IMR-90 (cell line): ENCODE data around the gene CAPNS2. TPM values are rescaled to one million over a fixed set of nuclear protein-coding genes. Genes with fewer than 3 reads are reported as not detected.

Experiments used
- ATAC-seq: fragments of 200-7000 bp; cut with Tn5 transposase; 2 replicates; pipeline ENCODE4 v1.9.1; 2020; ENCODE audit warnings: low read depth, mild to moderate bottlenecking, moderate library complexity
- BruUV-seq: library from RNA; stranded (reverse); fragments of 400-500 nt; replicated peaks from 2 replicates; lab custom pipeline; 2021; lab: Mats Ljungman, UMichigan
- CTCF ChIA-PET: fragments of 300-600 bp; formaldehyde crosslinking; extraction: SDS; loops from one replicate; lab custom pipeline; 2021; ENCODE audit warnings: antibody characterized with exemption; lab: Yijun Ruan, JAX
- POLR2A ChIA-PET: fragments of 300-600 bp; sonication (Branson Sonifier 250); formaldehyde crosslinking; loops from one replicate; lab custom pipeline; 2022; ENCODE audit warnings: antibody characterized with exemption; ENCODE audit not compliant: unreplicated experiment; lab: Charles Lee
- DNase-seq: peaks from one replicate; pipeline ENCODE4 v3.0.0; 2013
- H2AFZ ChIP-seq: replicated peaks from 2 replicates; pipeline ENCODE3; 2013; ENCODE audit warnings: low read length, mild to moderate bottlenecking; ENCODE audit not compliant: poor library complexity
- H2AK5ac ChIP-seq: 2 replicates; pipeline ENCODE4 v1.6.1; 2013; ENCODE audit warnings: low read depth, low read length, inconsistent platforms
- H2AK9ac ChIP-seq: replicated peaks from 2 replicates; pipeline ENCODE3; 2013; ENCODE audit warnings: mild to moderate bottlenecking, low read depth, low read length, moderate library complexity; ENCODE audit not compliant: poor library complexity
- H2BK120ac ChIP-seq: 2 replicates; pipeline ENCODE4 v1.6.1; 2013; ENCODE audit warnings: low read depth, low read length, inconsistent platforms
- H2BK15ac ChIP-seq: 3 replicates; pipeline ENCODE4 v1.6.1; 2013; ENCODE audit warnings: low read depth, low read length, inconsistent platforms
- H2BK20ac ChIP-seq: 2 replicates; pipeline ENCODE4 v1.6.1; 2013; ENCODE audit warnings: low read depth, mild to moderate bottlenecking, inconsistent platforms, low read length, moderate library complexity
- H2BK5ac ChIP-seq: 2 replicates; pipeline ENCODE4 v1.6.1; 2013; ENCODE audit warnings: mild to moderate bottlenecking, low read depth, low read length, inconsistent platforms; ENCODE audit not compliant: poor library complexity, severe bottlenecking
- H3K14ac ChIP-seq: replicated peaks from 2 replicates; pipeline ENCODE4 v1.6.1; 2013; ENCODE audit warnings: low read depth, low read length, inconsistent platforms
- H3K18ac ChIP-seq: 2 replicates; pipeline ENCODE4 v1.6.1; 2013; ENCODE audit warnings: low read depth, low read length, control low read depth
- H3K23ac ChIP-seq: 2 replicates; pipeline ENCODE4 v1.6.1; 2013; ENCODE audit warnings: low read depth, low read length, inconsistent platforms
- H3K27ac ChIP-seq: 2 replicates; pipeline ENCODE4 v1.5.1; 2013; ENCODE audit warnings: mild to moderate bottlenecking, control low read depth, low read length; ENCODE audit not compliant: insufficient read depth
- H3K27me3 ChIP-seq: 2 replicates; pipeline ENCODE4 v1.6.1; 2013; ENCODE audit warnings: low read length; ENCODE audit not compliant: control insufficient read depth, insufficient read depth
- H3K36me3 ChIP-seq: 2 replicates; pipeline ENCODE4 v1.6.1; 2013; ENCODE audit warnings: low read length, mixed read lengths; ENCODE audit not compliant: control insufficient read depth, insufficient read depth
- H3K4ac ChIP-seq: 2 replicates; pipeline ENCODE4 v1.6.1; 2013; ENCODE audit warnings: low read depth, low read length, inconsistent platforms
- H3K4me1 ChIP-seq: 2 replicates; pipeline ENCODE4 v1.6.1; 2013; ENCODE audit warnings: low read length, mixed read lengths; ENCODE audit not compliant: control insufficient read depth, insufficient read depth
- H3K4me2 ChIP-seq: 2 replicates; pipeline ENCODE4 v1.6.1; 2013; ENCODE audit warnings: low read depth, mild to moderate bottlenecking, control low read depth, low read length, moderate library complexity
- H3K4me3 ChIP-seq: 2 replicates; pipeline ENCODE4 v1.5.1; 2013; ENCODE audit warnings: low read depth, mild to moderate bottlenecking, control low read depth, low read length, moderate library complexity; ENCODE audit not compliant: insufficient read depth
- H3K56ac ChIP-seq: 2 replicates; pipeline ENCODE4 v1.6.1; 2013; ENCODE audit warnings: low read length, inconsistent platforms; ENCODE audit not compliant: insufficient read depth; ENCODE audit errors: extremely low read depth
- H3K79me1 ChIP-seq, 2 experiments: 2 replicates each; pipeline ENCODE4 v1.6.1; 2013; ENCODE audit warnings: low read length in 2 of 2, inconsistent platforms in 1 of 2, low read depth in 1 of 2
- H3K9ac ChIP-seq: 2 replicates; pipeline ENCODE4 v1.6.1; 2013; ENCODE audit warnings: low read depth, low read length, control low read depth
- H3K9me1 ChIP-seq: 2 replicates; pipeline ENCODE4 v1.6.1; 2013; ENCODE audit warnings: low read length, inconsistent platforms; ENCODE audit not compliant: insufficient read depth
- H3K9me3 ChIP-seq: 2 replicates; pipeline ENCODE4 v1.6.1; 2013; ENCODE audit warnings: low read length; ENCODE audit not compliant: control insufficient read depth, insufficient read depth
- H4K20me1 ChIP-seq: 2 replicates; pipeline ENCODE4 v1.6.1; 2013; ENCODE audit warnings: low read length, inconsistent platforms; ENCODE audit not compliant: insufficient read depth
- H4K5ac ChIP-seq: 2 replicates; pipeline ENCODE4 v1.6.1; 2013; ENCODE audit warnings: mild to moderate bottlenecking, low read depth, low read length, control low read depth
- H4K8ac ChIP-seq, 2 experiments: 2 replicates each; pipeline ENCODE4 v1.6.1; 2013; ENCODE audit warnings: low read depth in 2 of 2, low read length in 2 of 2, control low read depth in 1 of 2, inconsistent platforms in 1 of 2
- H4K91ac ChIP-seq: 2 replicates; pipeline ENCODE4 v1.6.1; 2013; ENCODE audit warnings: low read depth, low read length, inconsistent platforms; ENCODE audit not compliant: insufficient read depth
- BHLHE40 ChIP-seq: fragments of 150-350 bp; IDR thresholded peaks from 2 replicates; pipeline ENCODE4 v1.6.1; 2016; ENCODE audit warnings: mild to moderate bottlenecking, low read depth, low read length
- CEBPB ChIP-seq: IDR thresholded peaks from 2 replicates; pipeline ENCODE4 v1.6.1; 2012; ENCODE audit warnings: low read depth, low read length, improper control_type of control experiment
- CHD1 ChIP-seq: IDR thresholded peaks from 2 replicates; pipeline ENCODE4 v1.6.1; 2012; ENCODE audit warnings: low read depth, low read length, improper control_type of control experiment
- ELK1 ChIP-seq: fragments of 150-350 bp; IDR thresholded peaks from 2 replicates; pipeline ENCODE4 v1.6.1; 2016; ENCODE audit warnings: low read depth, mild to moderate bottlenecking, low read length, moderate library complexity, borderline replicate concordance
- FOS ChIP-seq: fragments of 150-350 bp; IDR thresholded peaks from 2 replicates; pipeline ENCODE4 v1.6.1; 2016; ENCODE audit warnings: low read depth, low read length
- MAFK ChIP-seq: IDR thresholded peaks from 2 replicates; pipeline ENCODE4 v1.6.1; 2012; ENCODE audit warnings: low read depth, low read length, improper control_type of control experiment
- MAZ ChIP-seq: IDR thresholded peaks from 2 replicates; pipeline ENCODE4 v1.6.1; 2012; ENCODE audit warnings: low read depth, mild to moderate bottlenecking, low read length, improper control_type of control experiment, moderate library complexity, borderline replicate concordance
- MXI1 ChIP-seq: IDR thresholded peaks from 2 replicates; pipeline ENCODE4 v1.6.1; 2012; ENCODE audit warnings: low read depth, mild to moderate bottlenecking, low read length, moderate library complexity, borderline replicate concordance
- NFE2L2 ChIP-seq: fragments of 150-350 bp; IDR thresholded peaks from 2 replicates; pipeline ENCODE4 v1.6.1; 2016; ENCODE audit warnings: low read depth, mild to moderate bottlenecking, low read length
- POLR2A ChIP-seq: IDR thresholded peaks from 2 replicates; pipeline ENCODE4 v1.6.1; 2012; ENCODE audit warnings: mild to moderate bottlenecking, low read depth, low read length
- RAD21 ChIP-seq: IDR thresholded peaks from 2 replicates; pipeline ENCODE4 v1.6.1; 2012; ENCODE audit warnings: low read length, improper control_type of control experiment
- RCOR1 ChIP-seq: IDR thresholded peaks from 2 replicates; pipeline ENCODE4 v1.6.1; 2012; ENCODE audit warnings: mild to moderate bottlenecking, low read length, improper control_type of control experiment; ENCODE audit not compliant: insufficient replicate concordance
- RFX5 ChIP-seq: IDR thresholded peaks from 2 replicates; pipeline ENCODE4 v1.8.0; 2012; ENCODE audit warnings: low read depth, mild to moderate bottlenecking, low read length, moderate library complexity
- SMC3 ChIP-seq: fragments of 150-350 bp; IDR thresholded peaks from 2 replicates; pipeline ENCODE4 v1.6.1; 2016; ENCODE audit warnings: low read depth, mild to moderate bottlenecking, antibody characterized with exemption, low read length, moderate library complexity
- USF2 ChIP-seq: fragments of 150-350 bp; IDR thresholded peaks from 2 replicates; pipeline ENCODE4 v1.6.1; 2017; ENCODE audit warnings: mild to moderate bottlenecking, antibody characterized with exemption, low read length, low read depth
- WGBS, 2 experiments: methylation state at CpG; one replicate each; pipeline versions ENCODE4 v1.1.5 to v1.1.7; 2013; ENCODE audit warnings: missing lambda C conversion rate in 2 of 2; ENCODE audit not compliant: insufficient read length in 1 of 2; ENCODE audit errors: extremely low coverage in 2 of 2; 5-methylcytosine and 5-hydroxymethylcytosine counted together
- dilution Hi-C: fragments of 300-500 bp; cut with HindIII; formaldehyde crosslinking; loops from one replicate; pipeline ENCODE4 v1.14.3; 2018; ENCODE audit warnings: low sequenced_read_pairs; ENCODE audit not compliant: unreplicated experiment
- in situ Hi-C: fragments of 300-500 bp; cut with MboI; formaldehyde crosslinking; loops from 3 replicates; pipeline ENCODE4 v1.14.3; 2019; ENCODE audit warnings: low sequenced_read_pairs, inconsistent platforms, mixed read lengths
- intact Hi-C: fragments of 100-400 bp; cut with micrococcal nuclease; formaldehyde crosslinking; loops from 2 replicates; pipeline ENCODE4 v1.10.0; 2022
- polyA plus RNA-seq, 3 experiments: library from polyadenylated mRNA; depleted of rRNA; stranded (reverse); fragments of >200 nt; gene quantifications; 2 replicates each; pipeline ENCODE4 v1.2.3, GENCODE V29; 2012; ENCODE audit warnings: low replicate concordance in 1 of 3
- total RNA-seq: library from RNA; depleted of rRNA; stranded (reverse); fragments of >200 nt; gene quantifications from 2 replicates; pipeline ENCODE4 v1.2.3, GENCODE V29; 2012
- TF ChIP-seq, protein P1 (sequence below): conservative IDR thresholded peaks from 2 replicates; pipeline ENCODE4 v1.5.1; 2012; ENCODE audit warnings: mild to moderate bottlenecking, low read depth, low read length, improper control_type of control experiment

Gene CAPNS2
- total and polyA plus RNA-seq, 2 of the 4 experiments (the other 2 are of a cell fraction): 0.09 to 0.72 TPM

DNA sequence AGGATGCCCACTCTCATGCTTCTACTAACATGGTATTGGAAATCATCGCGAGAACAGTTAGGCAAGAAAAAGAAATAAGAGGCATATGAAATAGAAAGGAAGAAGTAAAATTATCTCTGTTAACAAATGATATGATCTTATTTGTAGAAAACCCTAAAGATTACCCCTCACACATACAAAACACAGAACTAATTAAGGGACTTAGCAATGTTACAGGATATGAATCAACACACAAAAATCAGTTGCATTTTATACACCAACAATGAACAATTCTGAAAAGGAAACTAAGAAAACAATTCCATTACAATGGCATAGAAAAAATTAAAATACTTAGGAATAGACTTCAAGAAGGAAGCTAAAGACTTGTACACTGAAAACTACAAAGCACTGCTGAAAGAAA, 2.7 kb upstream of the CAPNS2 start:
- Histone ChIP-seq H3K9ac (no peak overlapping the region), H3K18ac (no peak overlapping the region), H2BK120ac (no peak overlapping the region), H3K4me2 (no peak overlapping the region), H3K9me1 (no peaks in the 10 kb centered on the region), H3K27me3 (no peaks in the 10 kb centered on the region), H4K5ac (no peak overlapping the region), H2BK15ac (no peak overlapping the region), H3K14ac (no peak overlapping the region), H3K36me3 (no peaks in the 10 kb centered on the region), H3K4me1 (0 out of 2 replicates have a peak, but pooled peaks cover 3% of the 10 kb centered on the region), H3K23ac (no peak overlapping the region), H2BK5ac (no peak overlapping the region), H2AK9ac (no peak overlapping the region), H3K9me3 (no peaks in the 10 kb centered on the region), H3K27ac (no peak overlapping the region), H2AK5ac (no peak overlapping the region), H4K91ac (no peak overlapping the region), H3K4me3 (no peak overlapping the region), H3K79me1 (no peaks in the 10 kb centered on the region), H4K8ac (no peak overlapping the region), H3K56ac (no peak overlapping the region), H2BK20ac (no peak overlapping the region), H3K4ac (no peak overlapping the region), H4K20me1 (peaks cover 4% of the 10 kb centered on the region; the same call in 1 of the 2 replicates), H2AFZ (no peak overlapping the region)
- no CpG with 5 or more reads among the region's 2 CpGs for WGBS, 2 experiments
- no TSS peak for BruUV-seq
- ChIA-PET CTCF (no interaction called here), POLR2A (no interaction called here)
- in situ Hi-C loops (no loop called here), dilution Hi-C loops (no loop called here), intact Hi-C loops (no loop called here)
- ATAC-seq: no peak
- TF ChIP-seq, protein P1, sequence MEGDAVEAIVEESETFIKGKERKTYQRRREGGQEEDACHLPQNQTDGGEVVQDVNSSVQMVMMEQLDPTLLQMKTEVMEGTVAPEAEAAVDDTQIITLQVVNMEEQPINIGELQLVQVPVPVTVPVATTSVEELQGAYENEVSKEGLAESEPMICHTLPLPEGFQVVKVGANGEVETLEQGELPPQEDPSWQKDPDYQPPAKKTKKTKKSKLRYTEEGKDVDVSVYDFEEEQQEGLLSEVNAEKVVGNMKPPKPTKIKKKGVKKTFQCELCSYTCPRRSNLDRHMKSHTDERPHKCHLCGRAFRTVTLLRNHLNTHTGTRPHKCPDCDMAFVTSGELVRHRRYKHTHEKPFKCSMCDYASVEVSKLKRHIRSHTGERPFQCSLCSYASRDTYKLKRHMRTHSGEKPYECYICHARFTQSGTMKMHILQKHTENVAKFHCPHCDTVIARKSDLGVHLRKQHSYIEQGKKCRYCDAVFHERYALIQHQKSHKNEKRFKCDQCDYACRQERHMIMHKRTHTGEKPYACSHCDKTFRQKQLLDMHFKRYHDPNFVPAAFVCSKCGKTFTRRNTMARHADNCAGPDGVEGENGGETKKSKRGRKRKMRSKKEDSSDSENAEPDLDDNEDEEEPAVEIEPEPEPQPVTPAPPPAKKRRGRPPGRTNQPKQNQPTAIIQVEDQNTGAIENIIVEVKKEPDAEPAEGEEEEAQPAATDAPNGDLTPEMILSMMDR: no peak
- TF ChIP-seq BHLHE40 (no peak), CHD1 (no peak), ELK1 (no peak), RFX5 (no peak), POLR2A (no peak), FOS (no peak), MXI1 (no peak), USF2 (no peak), MAZ (no peak), CEBPB (no peak), RAD21 (no peak), SMC3 (no peak), RCOR1 (no peak), MAFK (no peak), NFE2L2 (no peak)
- DNase-seq: no peak
